NCI-H2227 (cell line): Measurements from ENCODE around the gene PSMD1.
"Not testable (repeated sequence)": the region's sequence is repeated elsewhere in the genome, so short reads cannot be mapped to it uniquely, and the experiment has no call there.

Source experiments
- DNase-seq: peaks from one replicate; lab custom pipeline; 2025; ENCODE audit not compliant: unreplicated experiment; lab: John Stamatoyannopoulos, UW

Gene PSMD1

DNA sequence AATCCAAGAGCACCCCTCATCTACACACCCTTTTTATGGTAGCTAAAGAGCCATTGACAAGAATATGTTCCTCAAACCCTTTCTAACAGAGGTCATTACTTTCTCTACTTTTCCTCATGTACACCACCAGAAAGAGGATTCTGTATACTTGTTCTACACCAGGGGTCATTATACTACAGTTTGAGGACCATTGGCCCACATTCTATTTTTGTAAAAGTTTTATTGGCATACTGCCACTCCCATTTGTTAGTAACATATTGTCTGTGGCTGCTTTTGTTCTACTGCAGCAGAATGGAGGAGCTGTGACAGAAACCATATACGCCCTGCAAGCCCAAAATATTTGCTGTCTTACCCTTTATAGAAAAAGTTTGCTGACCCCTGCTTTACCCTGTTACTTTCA is 53.9 kb downstream of the PSMD1 start:
- no peak for DNase-seq

DNA sequence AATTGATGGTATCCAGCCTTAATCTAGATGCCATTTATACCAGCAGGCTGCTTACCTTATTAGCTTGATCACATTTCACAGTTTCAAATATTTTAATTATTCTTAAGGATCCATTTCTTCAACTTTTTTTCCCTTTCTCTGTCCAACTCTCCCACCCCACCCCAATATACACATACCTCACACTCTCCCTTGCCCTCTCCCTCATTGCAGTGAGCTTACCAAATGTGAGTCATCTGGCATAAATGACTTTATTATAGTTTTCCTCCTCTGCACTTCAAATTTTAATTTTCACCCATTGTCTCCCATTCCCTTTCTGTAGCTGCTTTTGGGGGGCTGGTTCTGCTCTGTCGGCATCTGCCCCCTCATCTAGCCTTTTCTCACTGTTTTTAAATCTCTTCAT is 55.3 kb downstream of the PSMD1 start:
- no peak for DNase-seq

DNA sequence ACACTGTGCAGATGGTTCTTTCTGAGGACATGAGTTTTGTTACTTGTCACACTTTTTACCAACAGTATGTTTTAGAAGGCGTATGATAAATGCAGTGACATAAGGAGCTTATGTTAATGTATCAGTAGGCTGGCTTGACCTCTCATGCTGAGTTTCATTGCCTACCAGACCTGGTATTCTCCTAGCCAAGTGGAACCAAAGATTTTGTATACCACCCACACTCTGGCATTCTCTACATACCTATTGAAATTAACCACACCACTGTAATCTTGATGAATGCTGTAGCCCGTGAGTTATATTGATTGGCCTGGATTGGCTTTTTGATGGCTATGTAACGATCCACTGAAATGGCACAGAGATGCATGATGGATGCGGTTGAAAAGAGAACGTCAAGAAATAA is 56.8 kb downstream of the PSMD1 start:
- no peak for DNase-seq

DNA sequence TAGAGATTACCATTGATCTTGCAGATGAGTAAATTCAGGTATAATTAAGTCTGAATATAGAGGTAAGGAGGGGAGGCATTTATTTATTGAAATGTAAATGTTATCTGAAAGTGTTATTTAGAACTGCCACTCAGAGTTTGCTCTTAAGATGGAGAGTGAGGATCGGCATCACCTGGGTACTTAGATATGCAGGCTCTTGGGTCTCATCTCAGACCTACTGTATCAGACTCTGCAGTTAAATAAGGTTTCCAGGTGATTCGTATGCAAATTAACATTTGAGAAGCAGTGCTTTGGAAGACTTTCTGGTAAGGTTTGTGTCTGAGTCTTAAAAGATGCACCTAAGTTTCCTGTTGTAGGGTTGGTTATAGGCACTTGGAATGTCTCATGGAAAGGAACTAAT is 59.0 kb downstream of the PSMD1 start:
- DNase-seq = no peak

DNA sequence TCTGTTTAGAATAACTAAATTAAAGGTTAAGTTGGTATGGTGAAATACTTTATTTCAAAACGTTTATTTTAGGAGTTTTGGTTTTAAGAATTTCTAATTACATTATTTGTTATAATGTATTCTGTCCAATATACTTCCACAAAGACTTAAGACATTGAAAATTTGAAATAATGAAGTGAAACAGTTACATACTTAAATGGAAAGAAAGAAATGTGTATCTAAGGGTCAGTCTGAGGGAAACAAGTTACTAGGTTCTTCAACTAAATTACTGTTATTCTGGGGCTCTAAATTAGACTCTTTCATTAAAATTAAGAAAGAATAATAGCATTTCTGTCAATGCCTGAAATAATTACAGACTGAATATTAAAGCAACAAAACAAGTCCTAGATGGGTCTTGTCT is 60.5 kb downstream of the PSMD1 start:
- DNase-seq = no peak

DNA sequence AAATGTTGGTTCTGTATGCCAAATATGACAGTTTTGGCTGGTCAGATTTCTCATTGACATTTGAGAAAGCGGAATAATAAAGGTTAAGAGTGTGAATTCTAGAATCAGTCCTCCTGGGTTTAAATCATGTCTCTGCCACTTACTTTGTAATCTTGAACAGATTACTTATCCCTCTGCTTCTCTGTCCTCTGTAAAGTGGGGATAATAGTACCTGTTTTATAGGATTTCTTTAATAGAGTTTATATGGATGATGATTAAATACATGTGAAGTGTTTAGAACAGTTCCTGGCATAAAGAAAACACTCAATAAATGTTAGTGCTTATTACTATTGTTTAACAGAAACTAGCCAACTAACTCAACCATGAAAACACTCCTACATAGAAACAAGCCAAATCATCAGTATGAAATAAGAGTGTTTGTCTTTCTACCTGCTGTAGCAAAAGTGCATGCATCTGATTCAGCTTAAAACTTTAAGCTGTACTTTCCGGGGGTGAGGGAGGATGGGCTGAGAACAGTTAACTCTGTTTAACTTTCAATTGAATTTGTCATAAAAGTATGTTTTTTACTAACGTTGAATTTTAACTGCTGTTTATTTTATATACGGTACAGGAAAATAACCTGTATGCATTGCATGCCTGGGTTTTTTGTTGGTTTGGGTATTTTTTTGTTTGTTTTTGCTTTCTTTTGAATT is 61.4 kb downstream of the PSMD1 start:
- no peak for DNase-seq

DNA sequence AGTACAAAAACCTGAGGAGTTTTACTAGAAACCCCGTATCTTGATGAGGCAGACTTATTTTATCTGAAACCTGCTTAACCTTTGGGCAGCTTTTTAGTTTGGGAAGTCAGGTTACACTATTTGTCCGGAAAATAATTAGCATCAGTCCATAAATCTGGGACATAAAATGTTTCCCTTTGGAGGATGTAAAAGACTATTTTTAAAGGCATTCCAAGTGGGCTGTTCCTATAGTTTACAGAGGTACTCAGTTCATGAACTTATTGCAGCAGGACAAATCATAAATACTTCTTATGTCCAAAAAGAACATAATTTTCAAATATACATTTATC is 61.9 kb downstream of the PSMD1 start:
- DNase-seq = no peak

DNA sequence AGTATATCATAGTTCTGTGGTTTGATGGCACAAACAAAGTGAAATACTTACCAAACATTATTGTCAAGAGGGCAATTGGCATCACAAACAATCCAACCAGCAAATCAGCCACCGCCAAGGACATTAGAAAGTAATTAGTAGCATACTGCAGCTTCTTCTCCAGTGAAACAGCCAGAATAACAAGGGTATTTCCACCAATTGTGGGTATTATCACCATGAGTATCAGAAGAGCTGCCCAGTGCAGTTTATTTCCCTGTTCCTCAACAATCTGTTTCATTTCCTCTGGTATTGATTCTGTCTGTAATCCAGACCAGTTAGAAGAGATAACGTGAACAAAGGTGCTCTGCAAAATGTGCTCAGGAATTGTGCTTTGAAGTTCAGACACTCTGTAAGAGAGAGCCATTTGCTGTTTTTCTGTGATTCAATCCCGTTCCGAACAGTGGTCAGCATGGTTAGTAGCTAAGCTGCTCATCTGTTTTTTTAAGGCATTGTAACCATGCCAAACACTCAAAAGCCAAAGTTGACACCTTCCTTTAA is 66.8 kb downstream of the PSMD1 start:
- no peak for DNase-seq

DNA sequence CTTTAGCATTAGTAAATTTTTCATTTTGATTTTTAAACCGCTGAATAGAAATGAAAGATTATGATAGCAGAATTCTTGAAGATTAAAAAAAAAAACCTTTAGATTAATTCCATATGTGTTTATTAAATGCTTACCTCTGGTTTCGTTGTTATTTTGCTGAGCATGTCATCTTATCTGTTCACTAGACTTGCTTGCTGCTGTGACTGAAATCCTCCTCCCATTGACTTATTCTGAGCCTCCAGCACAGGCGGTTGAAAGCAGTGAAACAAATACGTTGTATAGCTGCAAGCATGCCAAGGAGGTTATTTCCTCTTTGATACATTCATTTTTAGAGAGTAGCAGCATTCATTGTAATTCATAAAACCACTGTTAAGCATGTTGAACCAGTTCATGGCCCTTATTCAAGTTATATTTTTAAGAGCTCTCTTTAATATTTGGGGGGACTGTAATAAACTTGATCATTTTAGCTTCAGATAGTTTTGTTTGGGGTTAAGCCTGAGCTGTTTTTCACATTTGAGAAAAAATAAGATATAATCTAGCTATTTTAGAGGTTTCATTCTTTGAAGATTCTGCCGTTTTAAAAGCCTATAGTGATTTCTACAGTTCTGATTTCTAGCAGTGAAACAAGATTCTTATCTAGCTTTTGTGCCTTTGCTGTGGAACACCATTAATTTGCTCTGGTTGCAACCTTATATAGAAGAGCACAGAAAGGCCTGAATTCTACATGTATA is 68.3 kb downstream of the PSMD1 start, which contains the start of gene HTR2B:
Gene HTR2B, minus strand, starts transcription at position 205 of the 731 bp plus-strand sequence. CDS start 1,278 bp downstream, outside the sequence.
- no peak for DNase-seq

DNA sequence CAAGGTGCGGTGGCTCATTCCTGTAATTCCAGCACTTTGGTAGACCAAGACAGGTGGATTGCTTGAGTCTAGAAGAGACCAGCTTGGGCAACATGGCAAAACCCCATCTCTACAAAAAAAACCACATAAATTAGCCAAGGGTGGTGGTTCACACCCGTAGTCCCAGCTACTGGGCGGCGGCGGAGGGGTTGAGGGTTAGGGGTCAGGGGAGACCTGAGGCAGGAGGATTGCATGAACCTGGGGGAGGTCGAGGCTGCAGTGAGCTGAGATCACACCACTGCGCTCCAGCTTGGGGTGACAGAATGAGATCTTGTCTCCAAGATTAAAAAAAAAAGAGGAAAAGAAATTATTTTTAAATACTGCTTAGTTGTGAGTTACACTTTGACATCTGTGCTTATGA is 69.5 kb downstream of the PSMD1 start:
- DNase-seq = no peak

DNA sequence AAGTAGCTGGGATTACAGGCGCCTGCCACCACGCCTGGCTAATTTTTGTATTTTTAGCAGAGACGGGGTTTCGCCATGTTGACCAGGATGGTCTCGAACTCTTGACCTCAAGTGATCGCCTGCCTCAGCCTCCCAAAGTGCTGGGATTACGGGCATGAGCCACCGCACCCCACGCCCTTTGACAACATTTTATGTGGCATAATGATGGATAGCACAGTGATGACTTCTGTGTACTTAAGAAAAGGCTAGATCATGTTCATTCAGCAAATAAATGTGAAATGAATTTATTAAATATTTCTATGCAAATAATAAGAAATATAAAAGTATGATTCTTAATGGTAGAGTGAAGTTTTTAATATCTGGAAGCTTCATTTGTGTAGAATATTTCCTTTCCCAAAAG is 70.8 kb downstream of the PSMD1 start:
- DNase-seq = no peak

DNA sequence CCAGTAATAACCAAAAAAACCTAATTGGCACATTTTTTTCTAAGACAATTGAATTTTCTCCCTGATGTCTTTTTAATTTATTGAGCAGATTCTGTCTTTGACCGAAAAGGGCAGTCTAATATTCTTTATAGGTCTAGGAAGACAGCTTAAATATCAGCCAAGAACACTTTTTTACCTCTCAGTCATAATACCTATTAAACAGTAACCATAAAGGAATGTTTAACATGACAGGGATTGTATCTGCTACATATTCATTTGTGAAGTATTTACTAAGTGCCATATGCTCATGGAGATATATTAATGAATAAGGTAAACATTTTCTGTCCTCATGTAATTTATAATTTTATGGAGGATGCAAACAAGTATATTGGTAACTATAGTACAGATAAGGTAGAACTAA is 71.3 kb downstream of the PSMD1 start:
- no peak for DNase-seq

DNA sequence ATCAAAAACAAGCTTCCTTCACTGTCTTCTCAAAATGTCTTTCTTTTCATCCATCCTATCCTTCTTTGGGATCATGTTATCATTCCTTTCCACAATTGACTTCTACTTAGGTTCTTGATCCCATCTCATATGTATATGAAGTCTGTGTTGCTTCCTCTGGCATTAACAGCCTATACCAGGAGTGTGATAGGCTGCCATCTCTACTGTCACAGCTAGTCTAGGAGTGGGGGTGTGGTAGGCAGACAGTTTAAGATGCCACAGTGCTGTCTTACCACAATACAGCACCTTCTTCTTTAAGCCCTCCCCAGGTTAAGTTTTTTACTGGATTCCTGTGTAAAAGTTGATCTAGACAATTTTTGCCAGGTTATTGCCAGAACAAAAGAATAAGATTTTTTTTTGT is 71.9 kb downstream of the PSMD1 start:
- no peak for DNase-seq

DNA sequence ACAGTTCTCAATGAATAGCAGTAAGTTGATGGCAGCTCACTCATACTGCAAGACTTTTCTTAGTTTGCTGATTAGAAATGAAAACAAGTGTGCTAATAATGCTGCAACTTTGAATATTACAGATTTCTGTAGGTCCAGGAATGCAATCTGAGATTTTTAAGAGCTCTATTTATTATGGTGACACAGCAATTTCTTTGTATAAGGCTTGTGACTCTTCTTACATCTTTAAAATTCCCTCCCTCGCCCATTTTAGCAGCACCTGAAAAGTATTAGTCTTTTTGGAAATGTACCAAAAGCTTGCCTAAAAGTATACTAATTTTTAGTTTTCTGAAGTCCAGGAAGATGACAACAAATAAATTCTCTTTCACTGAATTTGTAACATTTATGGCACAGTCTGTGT is 72.5 kb downstream of the PSMD1 start:
- no peak for DNase-seq

DNA sequence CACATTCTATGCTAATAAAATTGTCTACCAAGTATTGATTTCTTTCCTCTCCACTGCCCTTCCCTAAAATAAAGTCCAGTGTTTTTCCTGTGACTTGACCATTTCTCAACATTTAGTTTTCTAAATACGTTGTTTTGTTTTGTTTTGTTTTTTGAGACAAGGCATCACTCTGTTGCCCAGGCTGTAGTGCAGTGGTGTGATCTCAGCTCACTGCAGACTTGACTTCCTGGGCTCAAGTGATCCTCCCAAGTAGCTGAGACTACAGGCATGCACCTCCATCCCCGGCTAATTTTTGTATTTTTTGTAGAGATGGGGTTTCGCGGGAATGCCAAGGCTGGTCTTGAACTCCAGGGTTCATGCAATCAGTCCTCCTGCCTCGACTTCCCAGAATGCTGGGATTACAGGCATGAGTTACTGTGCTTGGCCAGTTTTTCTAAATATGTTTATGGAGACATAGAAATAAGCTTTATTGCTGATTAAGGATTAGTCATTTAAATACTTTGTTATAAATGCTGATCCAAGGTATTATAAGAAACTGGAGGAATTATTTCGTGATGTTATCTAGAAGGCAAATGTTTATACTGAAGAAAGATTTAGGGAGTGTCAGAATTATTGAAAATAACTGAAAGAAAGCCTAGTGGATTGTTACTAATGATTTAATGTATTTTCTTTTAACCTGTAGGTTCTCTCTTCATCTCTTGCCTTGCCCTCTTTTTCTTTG is 73.8 kb downstream of the PSMD1 start:
- no peak for DNase-seq

DNA sequence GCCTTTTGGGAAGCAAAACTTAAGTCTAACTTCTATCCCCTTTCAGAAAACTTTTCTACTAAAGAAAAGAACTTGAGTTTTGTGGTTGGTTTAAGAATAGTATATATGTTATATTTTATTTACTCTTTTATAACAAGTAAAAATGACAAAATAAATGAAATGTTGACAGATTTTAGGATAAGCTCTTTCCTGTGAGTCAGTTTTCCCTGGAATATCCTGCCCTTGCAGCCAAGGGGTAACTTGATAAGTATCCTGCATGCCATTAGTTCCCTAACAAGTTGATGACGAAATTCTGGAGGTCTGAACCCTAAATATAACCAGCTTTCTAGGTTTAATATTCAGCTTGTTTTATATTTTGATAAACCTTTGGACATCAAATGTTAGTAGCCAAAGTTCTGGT is 75.5 kb downstream of the PSMD1 start:
- no peak for DNase-seq

DNA sequence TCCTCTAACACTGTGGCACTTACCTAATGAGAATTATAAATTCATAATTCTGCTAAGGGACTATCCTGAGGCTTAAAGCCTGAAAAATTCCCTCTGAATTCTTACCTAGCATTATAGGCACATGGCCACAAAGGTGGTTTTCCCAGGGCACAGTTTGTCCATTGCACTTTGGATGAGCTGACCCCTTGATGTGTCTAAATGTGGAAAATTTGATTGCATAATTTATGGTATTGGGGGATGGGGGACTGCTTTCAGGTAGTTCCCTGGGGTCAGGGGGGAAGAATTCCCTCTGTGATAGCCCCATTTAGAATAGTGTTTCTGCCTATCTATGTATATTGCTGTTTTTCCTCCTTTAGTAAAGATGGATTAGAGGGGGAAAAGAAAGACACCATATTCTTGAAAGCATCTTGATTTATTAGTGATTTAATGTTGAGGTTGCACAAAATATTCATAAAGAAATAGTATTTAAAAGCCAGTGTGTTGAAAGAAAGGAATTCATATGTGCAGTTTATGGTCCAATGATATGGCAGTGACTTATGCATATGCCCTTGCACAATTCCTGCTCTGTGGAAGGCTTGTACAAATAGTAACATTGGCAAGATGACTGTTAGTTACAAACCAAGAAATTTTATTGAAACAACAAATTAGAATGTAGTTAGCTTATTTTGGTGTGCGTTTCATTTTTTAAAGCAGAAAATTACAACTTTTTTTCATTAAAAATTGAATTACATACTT is 76.9 kb downstream of the PSMD1 start:
- no peak for DNase-seq

DNA sequence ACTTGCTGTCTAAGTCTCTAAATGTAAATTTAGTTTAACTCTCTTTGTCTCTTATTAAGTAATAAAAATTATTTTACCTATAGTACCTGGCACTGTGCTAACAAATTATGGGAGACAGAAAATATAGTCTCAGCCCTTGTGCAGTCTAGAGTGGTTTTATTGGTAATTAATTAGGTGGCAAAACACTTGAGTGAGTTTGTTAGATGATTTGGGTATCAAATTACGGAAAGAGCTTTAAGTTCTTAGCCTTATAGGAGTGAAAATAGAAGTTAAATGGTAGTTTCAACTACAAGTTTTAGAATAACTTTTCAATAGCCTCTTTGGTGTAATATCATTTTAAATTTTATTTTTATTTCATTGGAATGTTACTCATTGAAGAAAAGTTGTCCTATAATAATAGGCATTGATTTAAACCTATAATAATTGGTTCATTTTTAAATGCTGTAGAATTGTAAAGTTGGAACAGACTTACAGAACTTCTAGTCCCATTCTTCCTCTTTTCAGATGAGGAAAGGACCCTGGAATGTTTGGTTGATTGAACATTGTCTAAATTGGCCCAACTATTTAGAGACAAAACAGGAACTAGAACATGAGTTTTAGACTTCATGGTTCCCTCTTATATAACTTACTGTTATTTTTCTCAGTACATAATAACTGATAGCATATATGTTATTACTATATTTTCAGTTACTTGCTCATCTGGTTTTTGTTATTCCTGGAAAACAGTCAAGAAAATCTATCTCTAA is 78.4 kb downstream of the PSMD1 start:
- DNase-seq = no peak

DNA sequence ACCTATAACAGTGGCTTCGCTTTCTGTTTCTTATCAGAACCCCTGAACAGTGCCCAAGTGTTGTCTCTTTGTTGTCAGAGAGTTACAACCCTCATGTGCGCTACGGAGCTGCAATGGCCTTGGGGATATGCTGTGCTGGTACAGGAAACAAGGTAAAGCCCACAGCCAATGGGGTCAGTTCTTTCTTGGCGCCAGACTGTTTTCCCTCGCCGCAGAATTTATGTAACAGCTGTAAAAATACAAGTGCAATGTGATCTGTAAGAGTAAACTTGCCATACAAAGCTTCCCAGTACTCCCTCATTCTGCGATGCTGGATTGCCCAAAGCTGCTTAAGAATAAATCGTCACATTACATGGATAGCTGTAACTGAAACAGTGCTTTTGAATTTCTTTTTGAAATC is 82.0 kb downstream of the PSMD1 start:
- DNase-seq = no peak

DNA sequence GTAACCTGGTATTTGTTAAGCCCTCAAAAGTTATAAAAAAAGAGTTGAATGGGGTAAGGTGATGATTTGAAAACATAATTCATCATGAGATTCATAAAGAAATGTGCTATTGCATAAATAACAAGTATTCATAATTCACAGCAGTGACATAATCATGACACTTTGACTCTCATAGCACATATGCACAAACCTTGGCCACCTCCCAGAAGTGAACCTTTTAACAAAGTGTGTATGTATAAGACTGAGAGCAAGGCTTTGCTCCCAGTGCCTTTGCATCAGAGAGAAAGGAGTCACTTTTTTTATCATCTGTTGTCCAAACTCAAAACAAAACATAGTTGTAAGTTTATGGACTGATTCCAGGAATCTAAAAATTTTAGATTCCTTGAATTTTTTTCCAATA is 83.1 kb downstream of the PSMD1 start:
- DNase-seq = no peak

DNA sequence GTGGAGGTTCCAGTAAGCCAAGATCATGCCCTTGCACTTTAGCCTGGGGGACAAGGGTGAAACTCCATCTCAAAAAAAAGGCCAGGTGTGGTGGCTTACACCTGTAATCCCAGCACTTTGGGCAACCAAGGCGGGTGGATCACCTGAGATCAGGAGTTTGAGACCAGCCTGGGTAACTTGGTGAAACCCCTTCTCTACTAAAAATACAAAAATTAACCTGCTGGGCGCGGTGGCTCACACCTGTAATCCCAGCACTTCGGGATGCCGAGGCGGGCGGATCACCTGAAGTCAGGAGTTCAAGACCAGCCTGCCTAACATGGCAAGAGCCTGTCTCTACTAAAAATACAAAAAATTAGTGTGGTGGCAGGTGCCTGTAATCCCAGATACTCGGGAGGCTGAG is 84.1 kb downstream of the PSMD1 start:
- DNase-seq = not testable (repeated sequence)
